Measurements from ENCODE around the gene SPP2. TPM values are rescaled to one million over a fixed set of nuclear protein-coding genes. Genes with fewer than 3 reads are reported as not detected.

Gene SPP2
- total and polyA plus RNA-seq, 2 donors, result not detected

GRCh38 chr2:234091883-234092282 is 41.4 kb downstream of the SPP2 start:
- no peak for DNase-seq (ENCODE audit: extremely low spot score)
- WGBS, result 31% methylated on average over 7 of the region's 7 CpGs
- Histone ChIP-seq H3K27ac (ENCODE audit: low read depth) (no peak overlapping the region), H3K4me3 (ENCODE audit: low read depth, low read length) (no peak overlapping the region), H3K4me1 (ENCODE audit: insufficient read depth) (no peaks in the 10 kb centered on the region), H3K36me3 (ENCODE audit: insufficient read depth) (no peaks in the 10 kb centered on the region)

GRCh38 chr2:234092344-234092743 is 41.8 kb downstream of the SPP2 start:
- 83% methylated on average over 3 of the region's 3 CpGs for WGBS

GRCh38 chr2:234095301-234095700 is 44.8 kb downstream of the SPP2 start:
- Histone ChIP-seq H3K27ac (ENCODE audit: low read depth) (no peak overlapping the region), H3K36me3 (ENCODE audit: insufficient read depth) (no peaks in the 10 kb centered on the region), H3K4me1 (ENCODE audit: insufficient read depth) (no peaks in the 10 kb centered on the region), H3K4me3 (ENCODE audit: low read depth, low read length) (no peak overlapping the region)
- WGBS, result 49% methylated on average over 5 of the region's 5 CpGs
- DNase-seq (ENCODE audit: extremely low spot score), result no peak

More at GRCh38 chr2:234092344-234092743, 41.8 kb downstream of the SPP2 start:
- Histone ChIP-seq H3K27ac (ENCODE audit: low read depth) (no peak overlapping the region), H3K4me3 (ENCODE audit: low read depth, low read length) (no peak overlapping the region), H3K36me3 (ENCODE audit: insufficient read depth) (no peaks in the 10 kb centered on the region), H3K4me1 (ENCODE audit: insufficient read depth) (no peaks in the 10 kb centered on the region)
- DNase-seq (ENCODE audit: extremely low spot score), result no peak

GRCh38 chr2:234096164-234096563 is 45.7 kb downstream of the SPP2 start:
- DNase-seq (ENCODE audit: extremely low spot score), result no peak

GRCh38 chr2:234098681-234099080 is 48.2 kb downstream of the SPP2 start:
- Histone ChIP-seq H3K4me1 (ENCODE audit: insufficient read depth) (no peaks in the 10 kb centered on the region), H3K4me3 (ENCODE audit: low read depth, low read length) (no peak overlapping the region), H3K36me3 (ENCODE audit: insufficient read depth) (no peaks in the 10 kb centered on the region), H3K27ac (ENCODE audit: low read depth) (no peak overlapping the region)
- DNase-seq (ENCODE audit: extremely low spot score), result no peak
- 34% methylated on average over 6 of the region's 6 CpGs for WGBS

More at GRCh38 chr2:234096164-234096563, 45.7 kb downstream of the SPP2 start:
- WGBS, result 97% methylated on average over 52 of the region's 52 CpGs
- no peak overlapping the region for H3K4me3 ChIP-seq (ENCODE audit: low read depth, low read length)
- no peaks in the 10 kb centered on the region for H3K4me1 ChIP-seq (ENCODE audit: insufficient read depth)
- H3K36me3 ChIP-seq (ENCODE audit: insufficient read depth), result no peaks in the 10 kb centered on the region
- no peak overlapping the region for H3K27ac ChIP-seq (ENCODE audit: low read depth)

- H3K36me3 ChIP-seq (ENCODE audit: insufficient read depth), result no peaks in the 10 kb centered on the region
- 19% methylated on average over 4 of the region's 4 CpGs for WGBS
- H3K4me3 ChIP-seq (ENCODE audit: low read depth, low read length), result no peak overlapping the region
- no peak for DNase-seq (ENCODE audit: extremely low spot score)
- no peaks in the 10 kb centered on the region for H3K4me1 ChIP-seq (ENCODE audit: insufficient read depth)
- no peak overlapping the region for H3K27ac ChIP-seq (ENCODE audit: low read depth)
These were observed 48.8 kb downstream of the SPP2 start for GRCh38 chr2:234099266-234099665.

- no peak for DNase-seq (ENCODE audit: extremely low spot score)
- H3K36me3 ChIP-seq (ENCODE audit: insufficient read depth), result no peaks in the 10 kb centered on the region
- 73% methylated on average over 4 of the region's 4 CpGs for WGBS
- no peaks in the 10 kb centered on the region for H3K4me1 ChIP-seq (ENCODE audit: insufficient read depth)
- no peak overlapping the region for H3K27ac ChIP-seq (ENCODE audit: low read depth)
- H3K4me3 ChIP-seq (ENCODE audit: low read depth, low read length), result no peak overlapping the region
These were observed 50.2 kb downstream of the SPP2 start for GRCh38 chr2:234100686-234101085.

- Histone ChIP-seq H3K36me3 (ENCODE audit: insufficient read depth) (no peaks in the 10 kb centered on the region), H3K27ac (ENCODE audit: low read depth) (no peak overlapping the region), H3K4me3 (ENCODE audit: low read depth, low read length) (no peak overlapping the region), H3K4me1 (ENCODE audit: insufficient read depth) (no peaks in the 10 kb centered on the region)
- DNase-seq (ENCODE audit: extremely low spot score), result no peak
- WGBS, result 61% methylated on average over 3 of the region's 3 CpGs
These were observed 51.6 kb downstream of the SPP2 start for GRCh38 chr2:234102112-234102511.

- no peaks in the 10 kb centered on the region for H3K4me1 ChIP-seq (ENCODE audit: insufficient read depth)
- no peak for DNase-seq (ENCODE audit: extremely low spot score)
- no peak overlapping the region for H3K27ac ChIP-seq (ENCODE audit: low read depth)
- 75% methylated on average over 1 of the region's 1 CpG for WGBS
- no peaks in the 10 kb centered on the region for H3K36me3 ChIP-seq (ENCODE audit: insufficient read depth)
- H3K4me3 ChIP-seq (ENCODE audit: low read depth, low read length), result no peak overlapping the region
These were observed 57.4 kb downstream of the SPP2 start for GRCh38 chr2:234107861-234108260.

GRCh38 chr2:234109321-234109720 is 58.8 kb downstream of the SPP2 start:
- WGBS, result 89% methylated on average over 8 of the region's 8 CpGs
- H3K27ac ChIP-seq (ENCODE audit: low read depth), result no peak overlapping the region
- H3K4me3 ChIP-seq (ENCODE audit: low read depth, low read length), result no peak overlapping the region
- H3K36me3 ChIP-seq (ENCODE audit: insufficient read depth), result no peaks in the 10 kb centered on the region
- no peak for DNase-seq (ENCODE audit: extremely low spot score)
- H3K4me1 ChIP-seq (ENCODE audit: insufficient read depth), result no peaks in the 10 kb centered on the region

- no peak for DNase-seq (ENCODE audit: extremely low spot score)
These were observed 59.7 kb downstream of the SPP2 start for GRCh38 chr2:234110219-234110618.

GRCh38 chr2:234111523-234111922 is 61.0 kb downstream of the SPP2 start:
- 66% methylated on average over 1 of the region's 1 CpG for WGBS
- Histone ChIP-seq H3K4me3 (ENCODE audit: low read depth, low read length) (no peak overlapping the region), H3K4me1 (ENCODE audit: insufficient read depth) (no peaks in the 10 kb centered on the region), H3K36me3 (ENCODE audit: insufficient read depth) (no peaks in the 10 kb centered on the region), H3K27ac (ENCODE audit: low read depth) (no peak overlapping the region)
- DNase-seq (ENCODE audit: extremely low spot score), result no peak

More at GRCh38 chr2:234110219-234110618, 59.7 kb downstream of the SPP2 start:
- no peak overlapping the region for H3K27ac ChIP-seq (ENCODE audit: low read depth)
- H3K4me3 ChIP-seq (ENCODE audit: low read depth, low read length), result no peak overlapping the region
- H3K36me3 ChIP-seq (ENCODE audit: insufficient read depth), result no peaks in the 10 kb centered on the region
- H3K4me1 ChIP-seq (ENCODE audit: insufficient read depth), result no peaks in the 10 kb centered on the region

- Histone ChIP-seq H3K4me3 (ENCODE audit: low read depth, low read length) (no peak overlapping the region), H3K27ac (ENCODE audit: low read depth) (no peak overlapping the region), H3K36me3 (ENCODE audit: insufficient read depth) (no peaks in the 10 kb centered on the region), H3K4me1 (ENCODE audit: insufficient read depth) (no peaks in the 10 kb centered on the region)
- no peak for DNase-seq (ENCODE audit: extremely low spot score)
- 65% methylated on average over 4 of the region's 4 CpGs for WGBS
These were observed 65.5 kb downstream of the SPP2 start for GRCh38 chr2:234116010-234116409.

- Histone ChIP-seq H3K4me3 (ENCODE audit: low read depth, low read length) (no peak overlapping the region), H3K27ac (ENCODE audit: low read depth) (no peak overlapping the region), H3K36me3 (ENCODE audit: insufficient read depth) (no peaks in the 10 kb centered on the region), H3K4me1 (ENCODE audit: insufficient read depth) (no peaks in the 10 kb centered on the region)
- no peak for DNase-seq (ENCODE audit: extremely low spot score)
- 81% methylated on average over 1 of the region's 1 CpG for WGBS
These were observed 71.5 kb downstream of the SPP2 start for GRCh38 chr2:234121999-234122398.
